ENCODE results near the gene GRIN1.

GRCh38 chr9:137136261-137136880 lies 2.6 kb upstream of the GRIN1 start:
- TF ChIP-seq ZSCAN30 (tag by site-specific recombination; IDR thresholded peaks at IDR 0.05) (no peak), ZNF16 (tag by site-specific recombination; IDR thresholded peaks at IDR 0.05; ENCODE audit: low read depth) (no peak), CTCF (tag by site-specific recombination; IDR thresholded peaks at IDR 0.05) (no peak), MEIS1 (CRISPR knock-in tag; IDR thresholded peaks at IDR 0.05; ENCODE audit: borderline replicate concordance) (no peak), GFI1B (tag by site-specific recombination; IDR thresholded peaks at IDR 0.05) (no peak), KLF16 (tag by site-specific recombination; IDR thresholded peaks at IDR 0.05) (no peak), ZNF76 (tag by site-specific recombination; IDR thresholded peaks at IDR 0.05; ENCODE audit: borderline replicate concordance, low read depth) (no peak)

Data from HEK293 (cell line).